K562 treated with DMSO at 1 percent for 48 hours (cell line): ENCODE measurements around the gene FAM98C. TPM values are rescaled to one million over a fixed set of nuclear protein-coding genes. Genes with fewer than 3 reads are reported as not detected.

Experiments
- total RNA-seq: library from RNA; unstranded; fragments of 300-600 nt; gene quantifications from 2 replicates; pipeline ENCODE4 v1.2.3, GENCODE V29; 2022; ENCODE audit warnings: low replicate concordance; ENCODE audit errors: extremely low read depth

Gene FAM98C
- not detected in 2 replicates for total RNA-seq

GRCh38 chr19:38402967-38403674, at the start of gene FAM98C:
TSS of gene FAM98C (plus strand) at chr19:38403093. CDS start at chr19:38403154, 61 bp downstream.

GRCh38 chr19:38374332-38375097, 28.4 kb upstream of the FAM98C start, which contains the start of gene PSMD8:
TSS of gene PSMD8 (plus strand) at chr19:38374571. CDS start at chr19:38374602, 31 bp downstream.

GRCh38 chr19:38387550-38388348, 15.1 kb upstream of the FAM98C start, which contains the start of gene GGN:
TSS of gene GGN (minus strand) at chr19:38388034. CDS start at chr19:38387261, 773 bp downstream.

GRCh38 chr19:38388349-38389100, 14.4 kb upstream of the FAM98C start, which contains the start of gene SPRED3:
TSS of gene SPRED3 (plus strand) at chr19:38388697. CDS start at chr19:38390303, 1,606 bp downstream.

GRCh38 chr19:38425810-38426466, 23.0 kb downstream of the FAM98C start, which contains the start of gene RASGRP4:
TSS of gene RASGRP4 (minus strand) at chr19:38426219. CDS start at chr19:38426091, 128 bp downstream.

GRCh38 chr19:38433268-38433733, 30.4 kb downstream of the FAM98C start, which contains the start of gene RYR1:
TSS of gene RYR1 (plus strand) at chr19:38433691. CDS start at chr19:38433830, 139 bp downstream.

Other genes with a start within 250 kb of the FAM98C start
- gene DPF1, start 178.9 kb upstream of the FAM98C start, total RNA-seq: not detected in 2 replicates
- gene PPP1R14A, start 146.7 kb upstream of the FAM98C start, total RNA-seq: not detected in 2 replicates
- not detected in 2 replicates for gene SPINT2, start 138.5 kb upstream of the FAM98C start, total RNA-seq
- not detected in 2 replicates for gene C19orf33, start 98.8 kb upstream of the FAM98C start, total RNA-seq
- not detected in 2 replicates for gene YIF1B, start 87.1 kb upstream of the FAM98C start, total RNA-seq
- gene KCNK6, start 83.2 kb upstream of the FAM98C start, total RNA-seq: not detected in 2 replicates
- gene CATSPERG, start 67.3 kb upstream of the FAM98C start, total RNA-seq: not detected in 2 replicates
- gene PSMD8, start 28.5 kb upstream of the FAM98C start, total RNA-seq: not detected in 2 replicates
- gene GGN, start 15.1 kb upstream of the FAM98C start, total RNA-seq: not detected in 2 replicates
- not detected in 2 replicates for gene SPRED3, start 14.4 kb upstream of the FAM98C start, total RNA-seq
- gene RASGRP4, start 23.1 kb downstream of the FAM98C start, total RNA-seq: not detected in 2 replicates
- gene RYR1, start 30.6 kb downstream of the FAM98C start, total RNA-seq: not detected in 2 replicates
- gene MAP4K1, start 214.9 kb downstream of the FAM98C start, total RNA-seq: not detected in 2 replicates
- gene EIF3K, start 216.1 kb downstream of the FAM98C start, total RNA-seq: 965 TPM in 1 of 2 replicates, not detected in the other
- gene ACTN4, start 244.6 kb downstream of the FAM98C start, total RNA-seq: 239 TPM in 1 of 2 replicates, not detected in the other